Measurements from ENCODE around the gene GRIN3A. TPM values are rescaled to one million over a fixed set of nuclear protein-coding genes. Genes with fewer than 3 reads are reported as not detected.
"Not testable (repeated sequence)": the region's sequence is repeated elsewhere in the genome, so short reads cannot be mapped to it uniquely, and the experiment has no call there.

GRIN3A gene
- total RNA-seq, 1 experiment from 2014 or later: 0.02 TPM

- H3K9me3 Mint-ChIP-seq; H3K27me3 Mint-ChIP-seq (ENCODE audit: low read depth); H3K4me1 Mint-ChIP-seq; H3K27ac Mint-ChIP-seq; POLR2A ChIA-PET; H3K4me3 Mint-ChIP-seq: not testable (repeated sequence)
- ATAC-seq: peak; percentile 30
- peaks cover 80% of the 10 kb centered on the region for H3K36me3 Mint-ChIP-seq
- DNase-seq (ENCODE audit: low spot score): peak; percentile 66
- peak; percentile 34; the same call in 1 of the 2 replicates for TF ChIP-seq CTCF (IDR thresholded peaks at IDR 0.05)
- CTCF ChIA-PET: interaction anchor here (0.6 to 1.6 kb wide), 6 partner anchors 14 to 101 kb away, joined by 3 to 18 read pairs (median 8); no protein-coding TSS in a partner anchor
Observed at GRCh38 chr9:101549472-101550098, 188.9 kb downstream of the GRIN3A start.

- DNase-seq (ENCODE audit: low spot score) (no peak), ATAC-seq (no peak)
- no peaks in the 10 kb centered on the region for H3K27me3 Mint-ChIP-seq (ENCODE audit: low read depth)
- H3K4me1 Mint-ChIP-seq: peaks cover 3% of the 10 kb centered on the region; the same call in 1 of the 2 replicates
- no peak overlapping the region for H3K4me3 Mint-ChIP-seq
- no peak overlapping the region for H3K27ac Mint-ChIP-seq
- peaks cover 39% of the 10 kb centered on the region for H3K36me3 Mint-ChIP-seq
- POLR2A ChIA-PET: no interaction called here
- CTCF ChIA-PET: no interaction called here
- no peak for TF ChIP-seq USF1 (CRISPR knock-in tag; IDR thresholded peaks at IDR 0.05)
- no peak for TF ChIP-seq TCF7 (CRISPR knock-in tag; IDR thresholded peaks at IDR 0.05; ENCODE audit: low read depth)
- no peak for TF ChIP-seq PRRX2 (CRISPR knock-in tag; IDR thresholded peaks at IDR 0.05)
- TF ChIP-seq TEAD1 (CRISPR knock-in tag; IDR thresholded peaks at IDR 0.05): no peak
- TF ChIP-seq USF2 (CRISPR knock-in tag; IDR thresholded peaks at IDR 0.05): no peak
- TF ChIP-seq FOXJ3 (CRISPR knock-in tag; IDR thresholded peaks at IDR 0.05; ENCODE audit: borderline replicate concordance): no peak
- TF ChIP-seq SOX15 (CRISPR knock-in tag; IDR thresholded peaks at IDR 0.05): no peak
- TF ChIP-seq ZNF532 (CRISPR knock-in tag; IDR thresholded peaks at IDR 0.05; ENCODE audit: borderline replicate concordance): no peak
- no peak for TF ChIP-seq TP53 (CRISPR knock-in tag; IDR thresholded peaks at IDR 0.05)
- TF ChIP-seq CTCF (IDR thresholded peaks at IDR 0.05): no peak
- no peaks in the 10 kb centered on the region for H3K9me3 Mint-ChIP-seq
Observed at GRCh38 chr9:101543098-101543735, 195.2 kb downstream of the GRIN3A start.
